ENCODE data around the gene RHBDL1. TPM values are rescaled to one million over a fixed set of nuclear protein-coding genes. Genes with fewer than 3 reads are reported as not detected.
A peak's percentile ranks its signal among the peaks of the same experiment; 100 is the strongest.

Gene RHBDL1
- total RNA-seq, 1 donor from 2014 or later, result 0.24 TPM

GRCh38 chr16:679814-680624 is 4.5 kb downstream of the RHBDL1 start, which contains the start of gene STUB1:
STUB1 (plus strand) TSS chr16:680410; CDS start chr16:680526, 116 bp downstream.
- TF ChIP-seq CTCF (IDR thresholded peaks at IDR 0.05), result no peak
- ChIA-PET CTCF (no interaction called here), POLR2A (interaction anchor here (0.8 to 4.5 kb wide), 8 partner anchors 10 to 741 kb away, joined by 3 to 41 read pairs (median 8); partner anchors contain the start of genes CHTF18, DECR2, METTL26 and RHOT2)
- intact Hi-C loops (cut with micrococcal nuclease), result loop anchor here (1.0 to 2.0 kb wide), 2 partner anchors 12 to 19 kb away; partner anchors contain the start of gene RHOT2
- peaks cover 25% of the 10 kb centered on the region for H3K36me3 Mint-ChIP-seq (ENCODE audit: low read depth)
- peak within 1 kb of the TSS; percentile 87 for H3K4me3 Mint-ChIP-seq
- peaks cover 42% of the 10 kb centered on the region for H3K4me1 Mint-ChIP-seq
- DNase-seq (peak; percentile 88), ATAC-seq (ENCODE audit: low read depth) (peak; percentile 72)
- H3K27me3 Mint-ChIP-seq, result peaks cover 6% of the 10 kb centered on the region
- H3K27ac Mint-ChIP-seq, result peak within 1 kb of the TSS; percentile 86
- H3K9me3 Mint-ChIP-seq, result no peaks in the 10 kb centered on the region

GRCh38 chr16:680625-680945 is 5.1 kb downstream of the RHBDL1 start:
- CTCF ChIA-PET, result no interaction called here
- peak overlapping the region; percentile 87 for H3K4me3 Mint-ChIP-seq
- ATAC-seq (ENCODE audit: low read depth) (no peak), DNase-seq (no peak)
- H3K4me1 Mint-ChIP-seq, result peaks cover 38% of the 10 kb centered on the region
- H3K27me3 Mint-ChIP-seq, result peaks cover 4% of the 10 kb centered on the region
- POLR2A ChIA-PET, result interaction anchor here (0.8 to 4.5 kb wide), 7 partner anchors 9 to 741 kb away, joined by 4 to 41 read pairs (median 10); partner anchors contain the start of genes CHTF18, METTL26, RHOT2 and RPUSD1
- intact Hi-C loops (cut with micrococcal nuclease), result loop anchor here (1.0 kb wide), 1 partner anchor 12 kb away; the partner anchor contains the start of gene RHOT2
- no peak for TF ChIP-seq CTCF (IDR thresholded peaks at IDR 0.05)
- no peaks in the 10 kb centered on the region for H3K9me3 Mint-ChIP-seq
- H3K27ac Mint-ChIP-seq, result peak overlapping the region; percentile 35
- peaks cover 25% of the 10 kb centered on the region for H3K36me3 Mint-ChIP-seq (ENCODE audit: low read depth)

- Mint-ChIP-seq H3K4me1 (peaks cover 41% of the 10 kb centered on the region), H3K4me3 (peak overlapping the region; percentile 87), H3K27me3 (peaks cover 4% of the 10 kb centered on the region), H3K27ac (peak overlapping the region; percentile 53), H3K9me3 (no peaks in the 10 kb centered on the region), H3K36me3 (ENCODE audit: low read depth) (peaks cover 26% of the 10 kb centered on the region)
- CTCF ChIA-PET, result interaction anchor here (1.2 kb wide), 1 partner anchor 13 kb away, joined by 3 read pairs; the partner anchor contains the start of gene RHOT2
- POLR2A ChIA-PET, result interaction anchor here (0.8 to 4.5 kb wide), 6 partner anchors 9 to 740 kb away, joined by 4 to 41 read pairs (median 12); partner anchors contain the start of genes CHTF18, METTL26, RHOT2 and RPUSD1
- no peak for TF ChIP-seq CTCF (IDR thresholded peaks at IDR 0.05)
- ATAC-seq (ENCODE audit: low read depth) (no peak), DNase-seq (no peak)
- intact Hi-C loops (cut with micrococcal nuclease), result loop anchor here (1.0 kb wide), 1 partner anchor 13 kb away; the partner anchor contains the start of gene RHOT2
These were observed 5.7 kb downstream of the RHBDL1 start for GRCh38 chr16:680967-681745.

DNA sequence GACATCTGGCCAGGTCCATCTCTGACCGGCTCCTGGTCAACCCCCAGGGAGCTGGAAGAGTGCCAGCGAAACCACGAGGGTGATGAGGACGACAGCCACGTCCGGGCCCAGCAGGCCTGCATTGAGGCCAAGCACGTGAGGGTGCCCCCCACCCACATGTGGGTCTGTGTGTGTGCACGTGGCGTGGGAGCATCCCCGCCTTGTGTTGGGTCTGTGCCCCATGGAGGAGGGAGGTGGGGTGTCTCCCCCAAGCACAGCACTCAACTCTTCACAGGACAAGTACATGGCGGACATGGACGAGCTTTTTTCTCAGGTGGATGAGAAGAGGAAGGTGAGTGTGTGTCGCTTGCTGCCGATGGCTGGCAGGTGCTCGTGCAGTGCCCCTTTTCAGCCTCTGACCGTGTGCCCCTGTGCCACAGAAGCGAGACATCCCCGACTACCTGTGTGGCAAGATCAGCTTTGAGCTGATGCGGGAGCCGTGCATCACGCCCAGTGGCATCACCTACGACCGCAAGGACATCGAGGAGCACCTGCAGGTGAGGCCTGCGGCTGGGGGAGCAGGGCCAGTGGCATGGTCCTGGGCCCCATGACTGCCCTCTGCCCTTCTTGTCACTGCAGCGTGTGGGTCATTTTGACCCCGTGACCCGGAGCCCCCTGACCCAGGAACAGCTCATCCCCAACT is 6.4 kb downstream of the RHBDL1 start:
- peaks cover 37% of the 10 kb centered on the region for H3K4me1 Mint-ChIP-seq
- ChIA-PET CTCF (interaction anchor here (1.2 kb wide), 1 partner anchor 14 kb away, joined by 3 read pairs; the partner anchor contains the start of gene RHOT2), POLR2A (interaction anchor here (2.0 to 4.5 kb wide), 4 partner anchors 8 to 45 kb away, joined by 10 to 41 read pairs (median 22); partner anchors contain the start of genes METTL26, RHOT2, WDR24 and WDR90)
- peak overlapping the region; percentile 87 for H3K4me3 Mint-ChIP-seq
- ATAC-seq (ENCODE audit: low read depth), result no peak
- peaks cover 30% of the 10 kb centered on the region for H3K36me3 Mint-ChIP-seq (ENCODE audit: low read depth)
- H3K27ac Mint-ChIP-seq, result peak overlapping the region; percentile 60
- no peak for TF ChIP-seq CTCF (IDR thresholded peaks at IDR 0.05)
- DNase-seq, result no peak
- peaks cover under 1% of the 10 kb centered on the region for H3K27me3 Mint-ChIP-seq
- no peaks in the 10 kb centered on the region for H3K9me3 Mint-ChIP-seq
- intact Hi-C loops (cut with micrococcal nuclease), result no loop called here

All from activated B cell treated with CpG ODN at 0.5 μM for 24 hours (primary cell).